Embryonic facial prominence (tissue), 1 donor: ENCODE measurements around the gene PDE9A.

ENCODE experiments used
- DNase-seq: peaks from one replicate; pipeline ENCODE4 v3.0.0-alpha.2; 2016; ENCODE audit errors: extremely low spot score

PDE9A gene

DNA sequence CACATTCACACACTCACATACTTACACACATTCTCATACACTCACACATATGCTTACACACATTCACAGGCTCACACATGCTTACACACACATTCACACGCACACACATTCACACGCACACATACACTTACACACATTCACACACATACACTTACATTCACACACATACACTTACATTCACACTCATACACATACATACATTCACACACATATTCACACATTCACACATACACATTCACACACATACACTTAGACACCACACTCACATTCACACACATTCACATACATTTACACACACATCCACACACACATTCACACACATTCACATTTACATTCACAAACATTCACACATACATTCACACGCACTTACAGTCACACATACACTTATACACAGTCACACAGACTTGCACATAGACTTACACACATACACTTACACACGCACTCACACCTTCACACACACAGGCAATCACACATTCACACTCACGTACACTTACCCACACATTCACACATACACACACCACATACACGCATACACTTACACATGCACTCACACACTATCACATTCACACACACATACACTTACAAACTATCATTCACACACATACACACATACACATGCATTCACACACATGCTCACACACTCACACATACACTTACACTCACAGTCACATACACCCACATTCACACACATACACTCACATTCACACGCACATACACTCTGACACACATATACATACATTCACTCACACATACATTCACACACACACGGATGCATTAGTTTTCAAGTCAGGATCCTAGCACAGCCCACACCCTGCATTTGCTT, 16.8 kb downstream of the PDE9A start:
- no peak for DNase-seq

DNA sequence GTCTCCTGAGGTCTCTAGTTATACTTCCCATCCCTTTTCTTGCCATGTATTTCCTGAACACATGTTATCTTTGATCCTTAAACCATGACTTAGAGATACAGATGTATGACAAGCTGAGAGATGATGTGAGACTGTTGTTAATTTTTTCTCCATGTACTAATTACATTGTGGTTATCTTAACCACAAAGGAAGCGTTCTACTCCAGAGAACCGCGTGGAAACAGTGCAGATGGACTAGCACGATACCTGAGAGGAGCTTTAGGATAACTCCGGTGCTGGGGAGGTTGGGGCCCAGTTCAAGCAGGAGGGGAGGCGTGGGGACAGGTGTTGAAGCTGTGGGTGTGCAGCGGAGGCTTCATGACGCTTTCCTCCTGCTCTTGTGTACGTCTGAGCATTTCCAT, 17.5 kb downstream of the PDE9A start:
- no peak for DNase-seq

DNA sequence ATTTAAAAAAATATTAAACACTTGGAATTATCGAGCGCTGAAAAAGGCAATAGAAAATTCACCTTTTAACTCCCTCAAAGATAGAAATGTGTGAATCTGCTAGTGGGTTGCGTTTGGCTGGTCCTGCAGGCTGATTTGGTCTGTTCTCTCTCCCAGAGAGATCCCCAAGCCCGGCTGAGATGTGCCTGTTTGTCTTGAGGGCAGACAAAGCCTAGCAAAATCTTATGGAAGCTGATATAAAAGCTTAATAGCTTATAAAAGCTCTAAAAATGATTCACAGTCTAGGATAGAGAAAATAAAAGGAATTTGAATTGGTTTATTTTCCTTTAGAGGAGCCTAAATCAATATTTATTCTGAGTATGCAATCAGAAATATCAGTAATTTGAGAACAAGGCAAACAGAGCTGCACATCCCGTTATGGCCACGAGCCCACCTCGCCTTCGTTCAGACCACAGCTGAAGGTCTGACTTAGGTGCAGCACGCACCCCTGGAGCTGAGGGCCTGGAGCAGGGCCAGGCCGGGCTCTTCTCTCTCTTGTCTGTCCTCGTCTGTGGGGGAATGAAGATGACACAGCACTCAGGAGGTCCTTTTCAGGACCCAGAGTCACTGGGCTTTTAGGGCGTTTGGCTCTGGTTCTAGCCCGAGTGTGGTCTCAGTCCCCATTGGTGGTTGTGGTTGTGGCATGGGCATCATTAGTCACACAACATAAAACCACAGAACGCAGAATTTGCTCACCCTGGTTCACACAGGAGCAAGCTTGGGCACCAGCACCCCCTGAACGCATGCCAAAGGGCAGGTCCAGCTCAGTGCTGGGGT, 18.6 kb downstream of the PDE9A start:
- no peak for DNase-seq

DNA sequence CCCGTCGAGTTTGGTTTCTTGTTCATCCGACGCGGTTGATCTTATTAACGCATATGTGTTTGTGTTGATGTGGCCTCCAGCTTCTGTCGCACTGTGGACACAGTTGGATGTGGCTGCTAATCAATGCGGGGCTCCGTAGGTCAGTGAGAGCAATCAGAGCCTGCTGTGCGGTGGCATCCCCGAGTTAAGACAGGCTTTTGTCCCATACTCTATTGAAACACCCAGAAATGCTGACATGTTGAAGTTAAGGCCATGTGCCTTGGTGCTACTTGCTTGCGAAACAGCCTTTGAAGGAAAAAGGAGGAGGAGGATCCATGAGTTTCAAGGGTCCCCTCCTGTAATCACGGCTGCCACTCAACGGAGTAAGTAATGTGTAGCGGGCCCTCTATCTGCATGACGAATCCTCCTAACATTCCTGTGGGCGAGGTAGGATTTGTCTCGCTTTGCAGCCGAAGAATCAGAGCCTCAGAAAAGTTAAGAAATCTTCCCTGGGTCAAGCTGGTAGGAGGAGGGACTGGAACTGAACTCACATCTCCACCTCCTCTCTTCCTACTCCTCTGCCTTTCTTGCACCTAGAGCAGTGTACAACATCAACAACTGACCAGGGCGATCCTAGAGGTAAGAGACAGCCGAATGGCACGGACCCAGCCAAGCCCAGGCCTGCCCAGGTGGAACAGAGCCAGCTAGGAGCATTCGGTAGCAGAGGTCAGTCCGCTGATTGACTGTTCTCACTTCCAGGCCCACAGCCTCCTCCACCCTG, 19.5 kb downstream of the PDE9A start:
- peak; percentile 61 for DNase-seq

DNA sequence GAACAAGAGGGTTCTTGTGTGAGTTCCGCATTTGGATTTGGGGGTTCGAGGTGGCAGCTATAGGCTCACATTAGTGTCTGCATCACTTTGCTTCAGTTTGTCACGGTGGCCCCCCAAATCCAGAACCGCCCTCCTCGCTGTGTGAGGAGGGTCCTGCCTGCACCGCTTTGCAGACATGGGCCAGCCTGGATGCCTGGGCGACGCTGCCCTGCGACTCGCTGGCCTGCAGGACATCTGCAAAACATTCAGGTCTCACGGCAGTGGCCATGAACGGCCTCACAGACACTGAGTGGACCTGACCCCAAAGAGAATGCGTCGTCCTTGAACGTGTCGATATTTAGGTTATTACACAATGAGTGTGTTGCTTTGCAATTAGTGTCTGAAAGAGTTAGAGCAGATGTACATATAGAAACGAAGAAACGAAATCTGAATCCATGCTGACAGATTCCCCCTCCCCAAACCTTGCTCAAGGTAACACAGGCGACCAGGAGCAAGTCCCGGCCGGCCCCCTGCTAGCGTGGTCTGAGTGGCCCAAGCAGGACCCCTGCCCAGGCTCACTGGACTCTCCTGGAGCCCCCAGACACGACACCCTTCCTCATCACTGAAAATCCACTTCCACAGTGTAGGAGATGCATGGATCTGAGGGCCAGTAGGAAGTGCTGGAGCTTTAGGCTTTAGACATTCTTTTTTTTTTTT, 20.4 kb downstream of the PDE9A start:
- DNase-seq: no peak

DNA sequence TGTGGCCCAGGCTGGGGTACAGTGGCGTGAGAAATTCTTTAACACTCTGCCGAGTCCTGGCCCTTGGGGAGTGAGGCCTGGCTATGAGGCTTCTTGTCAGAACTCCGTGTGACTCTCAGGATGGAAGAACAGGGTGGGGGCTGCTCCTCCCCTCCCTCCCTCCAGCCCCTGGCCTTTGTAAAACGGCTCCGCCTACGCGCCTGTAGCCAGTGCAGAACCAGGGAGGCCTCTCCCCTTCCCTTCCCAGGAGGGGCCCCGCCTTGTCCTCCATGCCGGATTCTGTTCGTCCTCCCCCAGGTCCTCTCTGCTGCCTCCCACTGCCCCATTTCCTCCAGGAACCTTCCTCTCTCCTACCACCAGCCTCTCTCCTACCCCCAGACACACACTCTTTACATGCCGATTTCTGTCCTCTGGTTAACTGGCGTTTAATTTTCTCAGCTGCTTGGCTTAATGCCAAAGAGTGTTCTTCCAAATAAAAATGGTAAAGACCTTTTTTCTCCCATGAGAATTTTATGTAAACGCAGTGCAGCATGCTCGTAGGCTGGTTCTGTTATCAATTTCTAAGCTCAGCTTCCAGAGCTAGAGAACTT, 21.0 kb downstream of the PDE9A start:
- DNase-seq: peak; percentile 50

DNA sequence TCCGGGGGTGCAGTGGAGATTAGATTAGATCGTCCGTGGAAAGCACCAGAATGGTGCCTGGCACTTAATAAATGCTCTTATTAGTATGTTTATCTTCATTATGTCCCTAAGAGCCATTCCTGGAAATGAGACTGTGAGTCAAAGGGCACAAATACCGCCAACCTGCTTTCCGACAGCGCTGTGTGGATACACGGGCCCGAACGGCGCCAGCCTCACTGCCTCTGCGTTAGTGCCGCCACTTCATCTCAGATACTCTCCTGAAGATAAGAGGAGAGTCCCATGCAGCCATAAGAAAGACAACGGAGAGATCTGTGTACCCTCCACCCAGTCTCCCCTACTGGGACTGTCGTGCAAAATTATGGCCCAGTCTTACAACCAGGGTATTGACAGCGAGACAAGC, 22.0 kb downstream of the PDE9A start:
- DNase-seq: no peak

DNA sequence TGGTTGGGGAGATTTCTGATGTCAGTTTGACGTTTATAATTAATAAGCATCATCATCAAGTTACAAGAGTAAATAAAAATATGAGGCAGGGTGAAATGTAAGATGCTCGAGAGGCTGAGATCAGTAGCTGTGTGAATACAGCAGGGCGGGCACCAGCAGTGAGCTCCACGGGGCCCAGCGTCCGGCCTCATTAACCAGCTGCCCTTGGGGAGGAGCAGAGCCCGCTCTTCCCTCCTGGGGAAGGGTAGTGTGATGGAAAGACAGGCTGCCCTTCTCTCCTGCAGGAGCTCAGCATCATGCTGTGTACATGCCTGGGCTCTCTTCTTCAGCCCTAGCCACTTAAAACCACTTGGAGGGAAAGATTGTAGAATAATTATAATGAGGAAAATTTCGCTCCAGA, 23.4 kb downstream of the PDE9A start:
- no peak for DNase-seq

DNA sequence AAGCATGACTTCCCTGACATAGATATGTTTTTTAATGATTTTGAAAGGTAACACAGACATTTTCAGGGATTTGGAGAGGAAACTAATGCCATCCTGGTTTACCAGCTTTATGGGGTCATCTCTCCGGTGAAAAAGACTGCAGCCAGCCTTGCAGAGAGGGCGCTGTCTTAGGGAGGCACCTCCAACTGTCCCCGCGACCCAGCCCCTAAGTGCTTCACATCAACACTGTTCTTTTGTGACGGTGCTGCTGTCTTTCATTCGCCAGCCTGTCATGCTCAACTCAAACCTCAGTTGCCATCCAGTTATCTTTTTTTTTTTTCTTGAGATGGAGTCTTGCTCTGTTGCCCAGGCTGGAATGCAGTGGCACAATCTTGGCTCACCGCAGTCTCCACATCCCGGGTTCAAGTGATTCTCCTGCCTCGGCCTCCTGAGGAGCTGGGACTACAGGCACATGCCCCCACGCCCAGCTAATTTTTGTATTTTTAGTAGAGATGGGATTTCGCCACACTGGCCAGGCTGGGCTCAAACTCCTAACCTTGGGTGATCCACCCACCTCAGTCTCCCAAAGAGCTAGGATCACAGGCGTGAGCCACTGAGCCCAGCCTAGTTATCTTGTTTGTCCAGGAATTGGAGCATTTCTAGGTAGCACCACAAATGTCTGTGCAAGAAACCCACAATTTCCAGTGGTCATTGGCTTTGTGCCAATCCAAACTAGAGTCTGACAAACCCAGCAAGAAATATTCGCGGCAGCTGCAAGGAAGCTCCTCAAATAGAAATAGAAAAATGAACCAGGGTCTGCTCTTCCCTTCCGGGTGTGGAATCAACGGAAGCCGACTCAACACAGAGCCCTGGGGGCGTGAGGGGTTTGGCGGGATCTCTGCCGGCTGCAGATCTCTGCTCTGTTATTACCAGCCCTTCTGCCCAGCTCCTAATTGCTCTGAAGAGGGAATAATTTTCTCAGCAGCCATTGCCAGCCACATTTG, 24.2 kb downstream of the PDE9A start:
- DNase-seq: no peak

DNA sequence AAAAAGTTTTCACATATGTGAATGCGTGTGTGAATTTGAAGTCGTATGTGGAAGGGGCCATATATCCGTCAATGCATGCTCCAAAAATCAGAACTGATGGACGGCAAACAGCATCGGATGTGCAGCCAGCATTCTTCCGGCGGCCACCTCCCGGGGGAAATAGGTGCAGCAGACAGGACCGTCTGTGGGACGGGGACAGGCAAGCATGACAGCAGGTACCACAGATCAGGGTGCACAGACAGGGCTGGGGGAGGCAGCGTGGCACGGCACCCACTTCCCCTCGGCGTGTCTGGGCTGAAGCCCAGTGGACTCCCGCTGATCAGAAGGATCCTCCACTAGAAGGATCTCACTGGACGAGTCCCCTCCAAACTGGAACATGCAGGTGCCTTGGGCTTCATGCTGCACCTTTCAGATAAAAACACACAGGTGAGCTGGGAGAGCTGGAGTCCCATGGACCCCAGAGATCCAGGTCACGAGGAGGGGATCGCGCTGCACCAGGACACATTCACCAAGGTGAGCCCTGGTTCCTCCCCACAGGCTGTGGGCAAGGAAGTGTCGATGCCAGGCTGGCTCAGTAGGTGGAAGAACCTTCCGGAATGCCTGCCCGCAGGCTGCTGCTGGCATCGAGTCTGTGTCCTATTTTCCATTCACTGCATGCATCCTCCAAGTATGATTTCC, 25.3 kb downstream of the PDE9A start:
- no peak for DNase-seq

DNA sequence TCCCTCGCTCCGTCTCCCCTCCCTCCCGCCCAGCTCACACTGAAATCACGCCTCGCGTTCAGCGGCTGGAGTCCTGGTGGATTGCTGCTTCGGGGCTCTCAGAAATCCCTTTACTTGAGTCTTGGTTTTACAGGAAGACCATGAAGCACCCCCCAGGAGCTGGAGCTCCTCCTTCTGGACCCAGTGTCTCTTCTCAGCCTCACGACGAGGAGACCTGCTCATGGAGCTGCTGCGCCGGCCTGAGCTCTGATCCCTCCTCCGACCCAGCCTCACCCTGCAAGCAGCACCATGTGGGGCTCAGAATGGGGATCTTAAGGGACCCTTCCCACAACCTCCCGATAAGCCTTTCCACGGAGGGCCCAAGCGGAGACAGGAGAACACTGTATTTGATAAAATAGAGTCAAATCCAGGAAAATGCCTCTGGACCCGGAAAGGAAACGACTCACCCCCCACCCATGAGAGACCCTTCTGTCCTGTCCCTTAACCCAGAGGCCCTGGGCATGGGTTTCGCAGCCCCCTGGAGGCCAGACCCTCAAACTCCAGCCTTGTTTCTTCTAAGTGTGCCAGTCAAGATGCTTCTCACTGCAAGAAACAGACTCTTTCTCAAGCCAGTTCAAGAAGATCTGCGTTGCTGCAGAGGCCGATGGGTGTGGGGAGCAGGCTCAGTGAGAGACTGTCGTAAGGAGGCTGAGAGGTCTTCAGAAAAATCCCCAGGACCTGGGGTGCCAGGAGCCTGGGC, 26.1 kb downstream of the PDE9A start:
- DNase-seq: no peak

DNA sequence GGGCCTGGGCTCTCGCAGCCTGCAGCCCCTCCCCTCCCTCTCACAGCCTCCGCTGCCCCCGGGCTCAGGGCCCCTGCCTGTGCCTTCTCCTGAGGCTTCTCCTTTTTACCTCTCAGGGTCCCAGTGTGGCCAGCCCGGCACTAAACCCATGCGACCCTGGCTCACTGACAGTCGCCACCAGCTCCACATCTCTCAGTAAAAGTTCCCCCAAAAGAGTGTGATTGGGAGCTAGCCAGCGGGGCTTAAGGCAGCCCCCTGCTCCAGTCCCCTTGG, 26.6 kb downstream of the PDE9A start:
- DNase-seq: no peak

DNA sequence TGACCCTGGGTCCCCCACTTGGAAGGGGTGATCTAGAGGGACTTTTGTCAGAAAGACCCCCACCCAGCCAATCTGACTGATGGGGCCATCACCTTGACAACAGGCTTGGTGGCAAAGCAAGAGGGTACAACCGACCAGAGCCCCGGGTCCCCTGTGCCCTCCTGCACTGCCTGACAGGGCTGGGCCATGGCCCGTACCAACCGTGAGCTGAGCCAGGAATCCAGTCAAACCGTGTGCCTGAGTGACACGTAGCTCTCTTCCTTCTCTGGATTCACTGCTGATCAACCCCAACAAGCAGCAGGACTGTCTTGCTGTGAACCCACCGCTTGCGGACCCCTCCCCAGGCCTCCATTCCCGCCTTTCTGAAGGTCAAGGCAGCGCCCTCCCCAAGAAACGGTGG, 27.0 kb downstream of the PDE9A start:
- DNase-seq: no peak

DNA sequence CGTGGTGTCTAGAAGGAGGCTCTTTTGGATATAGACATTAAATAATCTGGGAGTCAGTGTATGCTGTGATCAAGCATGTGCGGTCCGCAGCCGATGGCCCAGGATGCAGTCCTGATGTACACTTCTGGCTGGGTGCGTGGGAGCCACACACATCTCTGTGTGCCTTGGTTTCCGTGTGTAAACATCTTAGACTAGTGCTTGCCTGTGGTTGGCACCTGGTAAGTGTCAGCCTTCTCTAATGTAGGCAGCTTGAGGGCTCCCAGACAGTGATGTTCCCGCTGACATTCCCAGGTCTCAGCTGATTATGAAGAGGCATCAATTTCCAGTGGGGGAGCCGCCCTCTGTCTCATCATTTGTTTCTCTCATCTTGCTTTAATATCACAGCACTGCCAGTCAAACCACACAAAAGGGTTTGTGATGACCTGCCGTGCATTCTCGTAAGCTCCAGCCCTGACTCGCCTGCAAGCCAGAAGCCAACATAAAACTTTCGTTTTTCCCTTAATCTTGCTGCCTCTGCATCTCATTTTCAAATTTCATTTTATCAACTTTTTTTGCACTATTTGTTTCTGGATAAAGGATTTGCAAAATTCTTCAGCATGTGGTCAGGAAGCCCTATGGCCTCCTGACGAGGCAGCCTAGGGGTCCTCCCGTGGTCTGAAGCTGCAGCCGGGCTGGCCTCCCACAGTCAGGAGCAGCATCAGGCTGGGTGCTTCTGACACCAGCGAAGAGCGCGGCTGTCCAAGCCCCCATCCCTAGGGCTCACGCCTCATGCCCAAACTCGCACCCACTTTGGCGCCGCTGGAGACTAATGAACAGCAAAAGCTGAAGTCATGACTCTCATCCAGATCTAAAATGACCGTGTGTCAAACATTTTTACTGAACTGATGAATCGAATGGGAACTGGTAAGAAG, 28.1 kb downstream of the PDE9A start:
- no peak for DNase-seq

DNA sequence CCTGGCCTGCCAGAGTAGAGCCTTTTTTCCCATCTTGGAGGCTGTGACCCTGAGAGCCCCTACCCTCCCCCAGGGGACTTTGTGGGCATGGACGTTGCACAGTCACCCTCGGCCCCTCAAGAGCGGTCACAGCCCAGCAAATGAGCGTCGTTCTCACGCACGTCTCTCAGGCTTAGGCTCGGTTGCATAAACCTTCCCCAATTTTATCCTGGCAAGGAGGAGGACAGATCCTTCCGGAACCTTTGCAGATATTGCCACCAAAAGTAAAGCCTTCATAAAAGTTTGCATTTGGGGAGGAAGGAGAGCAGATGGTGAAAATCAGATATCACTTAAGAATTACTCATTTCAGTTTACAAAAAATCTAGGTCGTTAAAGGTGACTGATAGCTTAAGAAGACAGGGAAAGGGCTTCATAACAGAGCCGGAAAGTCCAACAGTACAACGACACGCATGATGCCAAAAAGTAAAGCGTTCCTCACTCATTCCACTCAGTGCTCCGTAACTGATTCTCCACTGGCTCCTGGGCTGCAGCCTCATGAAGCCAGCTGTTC, 29.3 kb downstream of the PDE9A start:
- no peak for DNase-seq

DNA sequence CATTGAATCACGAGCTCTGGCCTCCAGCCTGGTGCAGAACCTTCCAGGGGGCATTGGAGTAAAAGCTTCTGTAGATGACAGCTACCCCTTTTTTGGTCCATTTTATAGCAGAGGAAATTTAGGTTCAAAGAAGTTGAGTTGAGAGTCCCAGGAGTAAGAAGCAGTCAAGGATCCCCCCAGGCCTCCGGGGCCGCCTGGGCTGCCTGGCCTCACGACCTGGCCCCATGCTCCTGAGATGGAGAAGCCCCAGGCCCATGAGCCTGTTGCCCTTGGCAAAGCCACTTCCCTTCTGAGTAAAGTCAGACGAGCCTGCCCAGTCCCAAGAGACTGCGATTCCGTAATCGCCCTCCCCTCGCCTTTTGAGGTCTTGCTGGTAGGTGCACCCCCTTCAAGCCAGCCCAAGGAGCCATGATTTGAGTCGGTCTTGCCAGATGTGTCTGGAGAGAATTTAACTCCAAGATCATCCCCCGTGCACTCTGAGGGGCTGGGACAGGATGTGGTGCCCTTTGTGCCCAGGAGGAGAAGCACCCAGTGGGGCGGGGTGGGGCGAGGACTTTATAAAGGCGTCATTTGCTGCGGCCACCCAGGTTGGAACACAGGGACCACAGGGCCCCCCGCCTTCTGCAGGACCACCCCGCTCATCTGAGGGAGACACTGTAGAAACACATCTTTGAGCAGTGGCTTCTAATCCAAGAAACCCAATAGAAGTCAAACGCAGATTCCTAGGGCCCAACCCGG, 30.1 kb downstream of the PDE9A start:
- no peak for DNase-seq
